Loucy (cell line): ENCODE results near the gene SLC17A6.

Source experiments
- EZH2phosphoT487 ChIP-seq: fragments of 200-600 bp; IDR thresholded peaks from 2 replicates; pipeline ENCODE4 v1.6.1; 2018; ENCODE audit warnings: antibody characterized with exemption, mild to moderate bottlenecking, moderate library complexity, borderline replicate concordance
- TF ChIP-seq, protein P1 (sequence below): fragments of 200-600 bp; sonication (generic); conservative IDR thresholded peaks from 2 replicates; pipeline ENCODE4 v1.5.1; 2014; ENCODE audit warnings: mild to moderate bottlenecking, antibody characterized with exemption, low read length

- TF ChIP-seq, protein P1, sequence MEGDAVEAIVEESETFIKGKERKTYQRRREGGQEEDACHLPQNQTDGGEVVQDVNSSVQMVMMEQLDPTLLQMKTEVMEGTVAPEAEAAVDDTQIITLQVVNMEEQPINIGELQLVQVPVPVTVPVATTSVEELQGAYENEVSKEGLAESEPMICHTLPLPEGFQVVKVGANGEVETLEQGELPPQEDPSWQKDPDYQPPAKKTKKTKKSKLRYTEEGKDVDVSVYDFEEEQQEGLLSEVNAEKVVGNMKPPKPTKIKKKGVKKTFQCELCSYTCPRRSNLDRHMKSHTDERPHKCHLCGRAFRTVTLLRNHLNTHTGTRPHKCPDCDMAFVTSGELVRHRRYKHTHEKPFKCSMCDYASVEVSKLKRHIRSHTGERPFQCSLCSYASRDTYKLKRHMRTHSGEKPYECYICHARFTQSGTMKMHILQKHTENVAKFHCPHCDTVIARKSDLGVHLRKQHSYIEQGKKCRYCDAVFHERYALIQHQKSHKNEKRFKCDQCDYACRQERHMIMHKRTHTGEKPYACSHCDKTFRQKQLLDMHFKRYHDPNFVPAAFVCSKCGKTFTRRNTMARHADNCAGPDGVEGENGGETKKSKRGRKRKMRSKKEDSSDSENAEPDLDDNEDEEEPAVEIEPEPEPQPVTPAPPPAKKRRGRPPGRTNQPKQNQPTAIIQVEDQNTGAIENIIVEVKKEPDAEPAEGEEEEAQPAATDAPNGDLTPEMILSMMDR = no peak
- no peak for TF ChIP-seq EZH2phosphoT487
Observed at GRCh38 chr11:22343032-22343324, 4.8 kb downstream of the SLC17A6 start.
